H1 (cell line): ENCODE measurements around the gene NBEA. TPM values are rescaled to one million over a fixed set of nuclear protein-coding genes. Genes with fewer than 3 reads are reported as not detected.

Source experiments
- CTCF ChIA-PET: fragments of 300-600 bp; sonication (Branson Sonifier 250); formaldehyde crosslinking; loops from one replicate; lab custom pipeline; 2021; ENCODE audit not compliant: partially characterized antibody; lab: Charles Lee
- POLR2A ChIA-PET: fragments of 300-600 bp; sonication (Branson Sonifier 250); formaldehyde crosslinking; loops from one replicate; lab custom pipeline; 2021; ENCODE audit warnings: inconsistent platforms; ENCODE audit not compliant: partially characterized antibody; lab: Charles Lee
- DNase-seq, 2 experiments: peaks; one replicate each; pipeline versions ENCODE4 v3.0.0 to v3.0.0-alpha.2; 2010 to 2022; ENCODE audit warnings: low spot score in 2 of 2, low read depth in 1 of 2, mixed read lengths in 1 of 2
- FAIRE-seq: peaks from 2 replicates; lab custom pipeline; 2011; peaks lifted over from hg19 to GRCh38; lab: Jason Lieb, UNC
- H2AFZ ChIP-seq: 2 replicates; pipeline ENCODE4 v1.8.1; 2012; ENCODE audit warnings: low read length, inconsistent platforms
- H2AK5ac ChIP-seq: 2 replicates; pipeline ENCODE4 v1.6.1; 2013; ENCODE audit warnings: low read depth, low read length
- H2BK120ac ChIP-seq: replicated peaks from 2 replicates; pipeline ENCODE3; 2013; ENCODE audit warnings: low read depth, low read length, inconsistent platforms
- H2BK12ac ChIP-seq: 2 replicates; pipeline ENCODE4 v1.6.1; 2013; ENCODE audit warnings: low read depth, low read length
- H2BK15ac ChIP-seq: 2 replicates; pipeline ENCODE4 v1.6.1; 2013; ENCODE audit warnings: low read length
- H2BK20ac ChIP-seq: 2 replicates; pipeline ENCODE4 v1.6.1; 2013; ENCODE audit warnings: low read length
- H2BK5ac ChIP-seq: 2 replicates; pipeline ENCODE4 v1.6.1; 2013; ENCODE audit warnings: low read depth, low read length
- H3K14ac ChIP-seq: 2 replicates; pipeline ENCODE4 v1.6.1; 2013; ENCODE audit warnings: inconsistent platforms; ENCODE audit not compliant: insufficient read length
- H3K18ac ChIP-seq: 2 replicates; pipeline ENCODE4 v1.6.1; 2013; ENCODE audit warnings: low read length; ENCODE audit errors: extremely low read depth
- H3K23ac ChIP-seq: 2 replicates; pipeline ENCODE4 v1.6.1; 2013; ENCODE audit warnings: inconsistent platforms; ENCODE audit not compliant: insufficient read length
- H3K23me2 ChIP-seq: 2 replicates; pipeline ENCODE4 v1.6.1; 2013; ENCODE audit warnings: low read depth, low read length
- H3K27ac ChIP-seq: 2 replicates; pipeline ENCODE4 v1.6.1; 2011; ENCODE audit warnings: low read depth, low read length, inconsistent platforms
- H3K27me3 ChIP-seq, 4 experiments: replicated peaks in 1 of 4; 1 replicate in 1 of 4; 2 replicates in 3 of 4; pipeline versions ENCODE4 v1.6.1 to v1.8.1; 2011 to 2013; ENCODE audit warnings: low read length in 3 of 4, mild to moderate bottlenecking in 3 of 4, inconsistent platforms in 2 of 4, mixed read lengths in 2 of 4, moderate library complexity in 1 of 4; ENCODE audit not compliant: control insufficient read depth in 3 of 4, insufficient read depth in 3 of 4; ENCODE audit errors: extremely low read depth in 1 of 4
- H3K36me3 ChIP-seq, 4 experiments: 2 replicates each; pipeline versions ENCODE4 v1.6.1 to v1.8.1; 2011 to 2013; ENCODE audit warnings: mild to moderate bottlenecking in 4 of 4, low read length in 3 of 4, moderate library complexity in 2 of 4, control low read depth in 1 of 4, inconsistent platforms in 1 of 4; ENCODE audit not compliant: insufficient read depth in 4 of 4, control insufficient read depth in 2 of 4
- H3K4ac ChIP-seq: replicated peaks from 2 replicates; pipeline ENCODE3; 2013; ENCODE audit warnings: low read length, low read depth, mixed read lengths, inconsistent platforms; ENCODE audit not compliant: insufficient read length
- H3K4me1 ChIP-seq, 4 experiments: replicated peaks in 1 of 4; 1 replicate in 1 of 4; 2 replicates in 3 of 4; pipeline versions ENCODE4 v1.6.1 to v1.8.1; 2011 to 2013; ENCODE audit warnings: low read length in 3 of 4, inconsistent platforms in 2 of 4, mixed read lengths in 1 of 4; ENCODE audit not compliant: insufficient read depth in 4 of 4, control insufficient read depth in 3 of 4
- H3K4me2 ChIP-seq, 2 experiments: 2 replicates each; pipeline versions ENCODE4 v1.6.1 to v1.8.1; 2011 to 2013; ENCODE audit warnings: low read depth in 2 of 2, low read length in 2 of 2, control low read depth in 1 of 2, inconsistent platforms in 1 of 2, mild to moderate bottlenecking in 1 of 2; ENCODE audit not compliant: insufficient read depth in 1 of 2
- H3K4me3 ChIP-seq, 4 experiments: fragments of 200-600, 300-600 bp in 1 of 4; sonication (generic), shearing (Covaris generic), sonication (Bioruptor Twin) in 1 of 4; 2 replicates each; pipeline versions ENCODE4 v1.5.1 to v1.8.1; 2011 to 2016; ENCODE audit warnings: low read length in 4 of 4, low read depth in 3 of 4, control low read depth in 2 of 4, inconsistent platforms in 2 of 4, mild to moderate bottlenecking in 2 of 4, mixed read lengths in 1 of 4, moderate library complexity in 1 of 4; ENCODE audit not compliant: insufficient read depth in 2 of 4; ENCODE audit errors: extremely low read depth in 1 of 4
- H3K56ac ChIP-seq: replicated peaks from 2 replicates; pipeline ENCODE3; 2013; ENCODE audit warnings: low read depth, mild to moderate bottlenecking, mixed read lengths, low read length, inconsistent platforms; ENCODE audit not compliant: insufficient read length
- H3K79me1 ChIP-seq: 2 replicates; pipeline ENCODE4 v1.6.1; 2013; ENCODE audit warnings: low read depth, low read length, control low read depth
- H3K79me2 ChIP-seq, 2 experiments: 2 replicates each; pipeline versions ENCODE4 v1.6.1 to v1.8.1; 2012 to 2013; ENCODE audit warnings: low read length in 2 of 2, mild to moderate bottlenecking in 2 of 2, inconsistent platforms in 1 of 2; ENCODE audit not compliant: insufficient read depth in 2 of 2, control insufficient read depth in 1 of 2
- H3K9ac ChIP-seq, 4 experiments: replicated peaks in 1 of 4; 1 replicate in 1 of 4; 2 replicates in 3 of 4; pipeline versions ENCODE4 v1.6.1 to v1.8.1; 2011 to 2013; ENCODE audit warnings: low read depth in 3 of 4, low read length in 3 of 4, control low read depth in 2 of 4, mild to moderate bottlenecking in 2 of 4, moderate library complexity in 2 of 4, inconsistent platforms in 1 of 4; ENCODE audit errors: extremely low read depth in 1 of 4
- H3K9me3 ChIP-seq, 2 experiments: 2 replicates each; pipeline versions ENCODE4 v1.6.1 to v1.8.1; 2012 to 2013; ENCODE audit warnings: mild to moderate bottlenecking in 2 of 2, moderate library complexity in 2 of 2, control low read depth in 1 of 2, inconsistent platforms in 1 of 2, low read depth in 1 of 2, low read length in 1 of 2, mixed read lengths in 1 of 2; ENCODE audit not compliant: insufficient read depth in 2 of 2
- H4K20me1 ChIP-seq, 2 experiments: replicated peaks in 1 of 2; 2 replicates each; pipeline versions ENCODE3 to v1.8.1; 2011 to 2013; ENCODE audit warnings: inconsistent platforms in 2 of 2, low read length in 2 of 2, mild to moderate bottlenecking in 1 of 2; ENCODE audit not compliant: insufficient read depth in 2 of 2, control insufficient read depth in 1 of 2
- H4K5ac ChIP-seq: 2 replicates; pipeline ENCODE4 v1.6.1; 2013; ENCODE audit warnings: low read length, low read depth, mixed read lengths, inconsistent platforms; ENCODE audit not compliant: insufficient read length
- H4K8ac ChIP-seq: 2 replicates; pipeline ENCODE4 v1.8.0; 2013; ENCODE audit warnings: mild to moderate bottlenecking, moderate library complexity, low read length, inconsistent platforms; ENCODE audit not compliant: insufficient read depth; ENCODE audit errors: extremely low read depth
- H4K91ac ChIP-seq: replicated peaks from 2 replicates; pipeline ENCODE3; 2013; ENCODE audit warnings: low read length, mixed read lengths, inconsistent platforms; ENCODE audit not compliant: insufficient read length
- WGBS, 2 experiments: shearing (Covaris generic) in 1 of 2; methylation state at CpG; one replicate each; pipeline versions ENCODE4 v1.1.6 to v1.1.7; 2013 to 2015; ENCODE audit warnings: low lambda C conversion rate in 2 of 2, mixed read lengths in 2 of 2, inconsistent platforms in 1 of 2, low coverage in 1 of 2, missing lambda C conversion rate in 1 of 2; ENCODE audit not compliant: insufficient replicate concordance in 2 of 2, insufficient coverage in 1 of 2, insufficient read length in 1 of 2; ENCODE audit errors: extremely low coverage in 1 of 2, missing lambda C conversion rate in 1 of 2; 5-methylcytosine and 5-hydroxymethylcytosine counted together
- polyA plus RNA-seq, 7 experiments: library from polyadenylated mRNA; depleted of rRNA in 3 of 7; stranded (reverse) in 5 of 7; unstranded in 2 of 7; fragments of >200 nt in 5 of 7; fragments of 200-250 nt in 2 of 7; gene quantifications; 1 replicate in 5 of 7; 2 replicates in 1 of 7; 4 replicates in 1 of 7; pipeline versions ENCODE4 v1.2.1 to v1.2.3, GENCODE V29; 2011 to 2013; ENCODE audit warnings: missing spikeins in 2 of 7, mixed read lengths in 2 of 7
- total RNA-seq: library from RNA; stranded (reverse); fragmentation: NEBNext Ultra II Directional; extraction: Animal tissue kit (Norgen Biotek cat#: 25700); gene quantifications from 2 replicates; pipeline ENCODE4 v1.2.1, GENCODE V29; 2021
- TF ChIP-seq, protein P1 (sequence below): IDR thresholded peaks from 2 replicates; pipeline ENCODE4 v1.6.1; 2011; ENCODE audit warnings: low read depth, mild to moderate bottlenecking, low read length; ENCODE audit not compliant: insufficient read depth

NBEA gene
- total and polyA plus RNA-seq, 2 of the 8 experiments (the other 6 are each of a cell fraction or from before 2014, with no cell fraction given): 14.2 to 21.5 TPM

DNA sequence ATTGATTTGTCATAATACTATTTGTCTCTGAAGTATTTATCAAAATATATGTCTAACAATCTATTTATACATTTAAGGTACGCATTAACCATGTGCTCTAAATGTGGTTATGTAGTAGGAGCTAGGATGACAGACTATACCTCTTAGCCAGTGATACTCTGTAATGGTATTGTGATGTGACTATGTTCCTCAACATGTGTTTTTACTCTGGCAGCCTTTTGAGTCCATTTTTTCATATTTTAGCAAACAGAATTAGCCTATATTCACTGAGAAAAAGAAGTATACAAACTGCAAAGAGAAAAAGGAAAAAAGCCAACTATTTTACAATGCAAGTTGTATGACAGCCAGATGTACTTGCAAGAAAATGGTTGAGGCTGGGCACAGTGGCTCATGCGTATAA is 507.8 kb downstream of the NBEA start:
- no peak overlapping the region for H3K18ac ChIP-seq

More for the DNA sequence above, 507.8 kb downstream of the NBEA start:
- no peaks in the 10 kb centered on the region for H3K27me3 ChIP-seq
- no peak overlapping the region for H3K27ac ChIP-seq
- no peak overlapping the region for H4K8ac ChIP-seq
- H3K79me2 ChIP-seq: no peaks in the 10 kb centered on the region
- H4K5ac ChIP-seq: no peak overlapping the region
- no peak overlapping the region for H3K4me3 ChIP-seq
- H4K20me1 ChIP-seq: no peaks in the 10 kb centered on the region
- WGBS, 2 experiments: 98% methylated on average over 2 of the region's 2 CpGs; no CpG with 5 or more reads in 1 of the 2 experiments
- H2AFZ ChIP-seq: no peak overlapping the region
- TF ChIP-seq, protein P1, sequence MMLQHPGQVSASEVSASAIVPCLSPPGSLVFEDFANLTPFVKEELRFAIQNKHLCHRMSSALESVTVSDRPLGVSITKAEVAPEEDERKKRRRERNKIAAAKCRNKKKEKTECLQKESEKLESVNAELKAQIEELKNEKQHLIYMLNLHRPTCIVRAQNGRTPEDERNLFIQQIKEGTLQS: no peak
- no peak overlapping the region for H2BK5ac ChIP-seq
- H3K4ac ChIP-seq: no peak overlapping the region
- no peak overlapping the region for H2BK15ac ChIP-seq
- no peak overlapping the region for H2BK120ac ChIP-seq
- H2BK20ac ChIP-seq: no peak overlapping the region
- FAIRE-seq (no peak), DNase-seq (no peak)
- H3K36me3 ChIP-seq: peaks cover 0 to 3% (median 1%) of the 10 kb centered on the region in 4 experiments; a peak in 1 of 8 replicates
- POLR2A ChIA-PET: no interaction called here
- CTCF ChIA-PET: no interaction called here
- no peak overlapping the region for H3K14ac ChIP-seq
- peaks cover 3% of the 10 kb centered on the region; the same call in 1 of the 2 replicates for H3K23me2 ChIP-seq
- no peak overlapping the region for H4K91ac ChIP-seq
- H3K9ac ChIP-seq: no peak overlapping the region
- H3K23ac ChIP-seq: no peak overlapping the region
- H3K79me1 ChIP-seq: no peaks in the 10 kb centered on the region
- no peaks in the 10 kb centered on the region for H3K9me3 ChIP-seq
- H3K4me1 ChIP-seq: no peaks in the 10 kb centered on the region
- no peak overlapping the region for H3K4me2 ChIP-seq
- H3K56ac ChIP-seq: no peak overlapping the region
- H2AK5ac ChIP-seq: no peak overlapping the region
- no peak overlapping the region for H2BK12ac ChIP-seq
